ENCODE measurements around the gene HOXD12. TPM values are rescaled to one million over a fixed set of nuclear protein-coding genes. Genes with fewer than 3 reads are reported as not detected.

Gene HOXD12, protein sequence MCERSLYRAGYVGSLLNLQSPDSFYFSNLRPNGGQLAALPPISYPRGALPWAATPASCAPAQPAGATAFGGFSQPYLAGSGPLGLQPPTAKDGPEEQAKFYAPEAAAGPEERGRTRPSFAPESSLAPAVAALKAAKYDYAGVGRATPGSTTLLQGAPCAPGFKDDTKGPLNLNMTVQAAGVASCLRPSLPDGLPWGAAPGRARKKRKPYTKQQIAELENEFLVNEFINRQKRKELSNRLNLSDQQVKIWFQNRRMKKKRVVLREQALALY
- total RNA-seq (not detected), total RNA-seq (0 to 0.09 (median 0) reads per million in 172 experiments)
- not detected for polyA plus RNA-seq (2013, experiment 1 of 2)
- polyA plus RNA-seq (2013, experiment 2 of 2), result not detected

DNA sequence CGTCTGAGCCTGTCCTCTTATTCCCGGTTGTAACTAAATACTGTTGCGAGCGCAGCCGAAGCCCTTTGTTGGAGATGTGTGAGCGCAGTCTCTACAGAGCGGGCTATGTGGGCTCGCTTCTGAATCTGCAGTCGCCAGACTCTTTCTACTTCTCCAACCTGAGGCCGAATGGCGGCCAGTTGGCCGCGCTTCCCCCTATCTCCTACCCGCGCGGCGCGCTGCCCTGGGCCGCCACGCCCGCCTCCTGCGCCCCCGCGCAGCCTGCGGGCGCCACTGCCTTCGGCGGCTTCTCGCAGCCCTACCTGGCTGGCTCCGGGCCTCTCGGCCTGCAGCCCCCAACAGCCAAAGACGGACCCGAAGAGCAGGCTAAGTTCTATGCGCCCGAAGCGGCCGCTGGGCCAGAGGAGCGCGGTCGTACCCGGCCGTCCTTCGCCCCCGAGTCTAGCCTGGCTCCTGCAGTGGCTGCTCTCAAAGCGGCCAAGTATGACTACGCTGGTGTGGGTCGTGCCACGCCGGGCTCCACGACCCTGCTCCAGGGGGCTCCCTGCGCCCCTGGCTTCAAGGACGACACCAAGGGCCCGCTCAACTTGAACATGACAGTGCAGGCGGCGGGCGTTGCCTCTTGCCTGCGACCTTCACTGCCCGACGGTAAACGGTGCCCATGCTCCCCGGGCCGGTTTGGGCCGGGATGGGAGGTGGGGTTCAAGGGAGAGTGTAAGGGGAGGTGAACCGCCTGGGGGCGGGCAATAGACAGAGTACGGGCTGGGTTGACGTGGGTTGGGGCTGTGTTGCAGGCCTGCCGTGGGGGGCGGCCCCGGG, at the start of gene HOXD12:
TSS of gene HOXD12 (plus strand) at position 68 of the 819 bp plus-strand sequence. CDS start at position 75, 7 bp downstream.
- CTCF ChIA-PET, result no interaction called here

DNA sequence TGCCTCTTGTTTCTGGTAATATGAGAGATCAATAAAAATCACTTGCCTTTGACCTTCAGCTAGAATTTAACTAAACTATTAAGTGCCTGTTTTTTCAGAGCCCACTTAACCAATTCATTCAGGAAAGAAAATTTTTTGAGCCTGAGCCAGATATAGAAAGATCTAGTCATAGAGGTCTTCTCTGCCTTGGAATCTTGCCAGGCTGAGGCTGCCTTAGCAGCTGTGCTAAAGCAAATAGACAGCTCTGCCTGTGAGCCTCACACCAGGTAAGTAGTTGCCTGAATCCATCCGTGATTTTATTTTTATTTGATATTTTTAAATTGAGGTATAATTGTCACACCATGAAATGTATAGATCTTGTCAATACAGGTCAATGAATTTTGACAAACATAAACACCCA, 43.2 kb upstream of the HOXD12 start:
- intact Hi-C loops (cut with DNase I, micrococcal nuclease), result no loop called here
- peaks cover 73% of the 10 kb centered on the region for H3K27me3 Mint-ChIP-seq

More for the DNA sequence above, at the start of gene HOXD12:
- POLR2A ChIA-PET, result no interaction called here
- TF ChIP-seq, protein P1, sequence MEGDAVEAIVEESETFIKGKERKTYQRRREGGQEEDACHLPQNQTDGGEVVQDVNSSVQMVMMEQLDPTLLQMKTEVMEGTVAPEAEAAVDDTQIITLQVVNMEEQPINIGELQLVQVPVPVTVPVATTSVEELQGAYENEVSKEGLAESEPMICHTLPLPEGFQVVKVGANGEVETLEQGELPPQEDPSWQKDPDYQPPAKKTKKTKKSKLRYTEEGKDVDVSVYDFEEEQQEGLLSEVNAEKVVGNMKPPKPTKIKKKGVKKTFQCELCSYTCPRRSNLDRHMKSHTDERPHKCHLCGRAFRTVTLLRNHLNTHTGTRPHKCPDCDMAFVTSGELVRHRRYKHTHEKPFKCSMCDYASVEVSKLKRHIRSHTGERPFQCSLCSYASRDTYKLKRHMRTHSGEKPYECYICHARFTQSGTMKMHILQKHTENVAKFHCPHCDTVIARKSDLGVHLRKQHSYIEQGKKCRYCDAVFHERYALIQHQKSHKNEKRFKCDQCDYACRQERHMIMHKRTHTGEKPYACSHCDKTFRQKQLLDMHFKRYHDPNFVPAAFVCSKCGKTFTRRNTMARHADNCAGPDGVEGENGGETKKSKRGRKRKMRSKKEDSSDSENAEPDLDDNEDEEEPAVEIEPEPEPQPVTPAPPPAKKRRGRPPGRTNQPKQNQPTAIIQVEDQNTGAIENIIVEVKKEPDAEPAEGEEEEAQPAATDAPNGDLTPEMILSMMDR (IDR thresholded peaks at IDR 0.05), result no peak
- Histone ChIP-seq H3K36me3 (ENCODE audit: insufficient read depth, low read length) (no peaks in the 10 kb centered on the region), H3K4me1 (ENCODE audit: insufficient read depth, low read length) (peaks cover 39% of the 10 kb centered on the region), H3K27ac (ENCODE audit: low read depth in 1 of 2, low read length in 2 of 2) (no peak within 1 kb of the TSS), H3K4me3 (ENCODE audit: low read length) (no peak within 1 kb of the TSS), H3K27me3 (ENCODE audit: control insufficient read depth in 1 of 2, insufficient read depth in 2 of 2, low read length in 2 of 2) (peaks cover 97 to 99% of the 10 kb centered on the region in 2 experiments), H3K9me3 (ENCODE audit: control insufficient read depth in 1 of 2, insufficient read depth in 1 of 2, low read length in 2 of 2) (peaks cover 6 to 47% of the 10 kb centered on the region in 2 experiments)
- Mint-ChIP-seq H3K27me3 (peaks cover 96% of the 10 kb centered on the region), H3K27ac (no peak within 1 kb of the TSS), H3K9me3 (no peaks in the 10 kb centered on the region), H3K4me1 (ENCODE audit: low read depth) (peaks cover 39% of the 10 kb centered on the region), H3K36me3 (ENCODE audit: low read depth) (no peaks in the 10 kb centered on the region), H3K4me3 (peak within 1 kb of the TSS; percentile 20)
- DNase-seq, result peak in 2 of 14 experiments; percentile 1 to 30
- intact Hi-C loops (cut with DNase I, micrococcal nuclease), result loop anchor here (5.0 to 10.0 kb wide), 5 partner anchors 733 to 1405 kb away; no protein-coding TSS in a partner anchor
- no peak for ATAC-seq (ENCODE audit: poor library complexity)

DNA sequence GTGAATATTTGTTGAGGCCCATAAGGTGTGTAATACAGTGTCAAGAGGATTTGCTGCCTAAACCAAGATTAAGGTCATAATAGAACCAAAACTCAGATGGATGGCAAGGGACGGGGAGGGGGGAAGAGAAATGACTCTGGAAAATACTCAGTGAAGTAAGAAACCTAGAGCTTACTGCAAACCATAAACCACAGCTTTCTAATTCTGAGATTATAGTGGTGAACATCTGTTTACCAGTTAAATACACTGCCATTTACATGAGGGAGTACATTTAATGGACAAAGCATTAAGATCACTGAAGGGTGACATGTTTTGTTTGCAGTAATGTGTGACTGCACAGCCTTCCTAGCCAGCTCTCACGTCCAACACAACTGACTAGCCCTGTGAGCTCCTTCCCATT, 35.6 kb upstream of the HOXD12 start:
- H3K36me3 ChIP-seq (ENCODE audit: insufficient read depth, low read length), result no peaks in the 10 kb centered on the region
- peaks cover 0 to 29% of the 10 kb centered on the region in 2 experiments for H3K9me3 ChIP-seq (ENCODE audit: control insufficient read depth in 1 of 2, insufficient read depth in 1 of 2, low read length in 2 of 2)
- POLR2A ChIA-PET, result no interaction called here
- peaks cover 17% of the 10 kb centered on the region for H3K4me1 ChIP-seq (ENCODE audit: insufficient read depth, low read length)
- peaks cover 34 to 63% of the 10 kb centered on the region in 2 experiments for H3K27me3 ChIP-seq (ENCODE audit: control insufficient read depth in 1 of 2, insufficient read depth in 2 of 2, low read length in 2 of 2)
- DNase-seq (no peak), ATAC-seq (ENCODE audit: poor library complexity) (no peak)
- peaks cover 6% of the 10 kb centered on the region for H3K4me1 Mint-ChIP-seq (ENCODE audit: low read depth)
- no peaks in the 10 kb centered on the region for H3K9me3 Mint-ChIP-seq
- no peak overlapping the region for H3K27ac Mint-ChIP-seq
- H3K36me3 Mint-ChIP-seq (ENCODE audit: low read depth), result no peaks in the 10 kb centered on the region
- peaks cover 83% of the 10 kb centered on the region for H3K27me3 Mint-ChIP-seq
- TF ChIP-seq, protein P1 (IDR thresholded peaks at IDR 0.05), result no peak
- CTCF ChIA-PET, result no interaction called here
- H3K4me3 ChIP-seq (ENCODE audit: low read length), result no peak overlapping the region
- intact Hi-C loops (cut with DNase I, micrococcal nuclease), result no loop called here
- H3K27ac ChIP-seq (ENCODE audit: low read depth in 1 of 2, low read length in 2 of 2), result no peak overlapping the region
- no peak overlapping the region for H3K4me3 Mint-ChIP-seq

More for the DNA sequence above, 43.2 kb upstream of the HOXD12 start:
- H3K27me3 ChIP-seq (ENCODE audit: control insufficient read depth in 1 of 2, insufficient read depth in 2 of 2, low read length in 2 of 2), result peaks cover 9 to 37% of the 10 kb centered on the region in 2 experiments
- H3K4me3 ChIP-seq (ENCODE audit: low read length), result no peak overlapping the region
- H3K36me3 ChIP-seq (ENCODE audit: insufficient read depth, low read length), result no peaks in the 10 kb centered on the region
- no peak overlapping the region for H3K4me3 Mint-ChIP-seq
- no peaks in the 10 kb centered on the region for H3K4me1 Mint-ChIP-seq (ENCODE audit: low read depth)
- ChIA-PET POLR2A (no interaction called here), CTCF (no interaction called here)
- no peaks in the 10 kb centered on the region for H3K9me3 Mint-ChIP-seq
- H3K27ac ChIP-seq (ENCODE audit: low read depth in 1 of 2, low read length in 2 of 2), result no peak overlapping the region
- H3K4me1 ChIP-seq (ENCODE audit: insufficient read depth, low read length), result no peaks in the 10 kb centered on the region
- TF ChIP-seq, protein P1 (IDR thresholded peaks at IDR 0.05), result no peak
- no peak for DNase-seq
- H3K27ac Mint-ChIP-seq, result no peak overlapping the region
- H3K36me3 Mint-ChIP-seq (ENCODE audit: low read depth), result no peaks in the 10 kb centered on the region
- ATAC-seq (ENCODE audit: poor library complexity), result no peak
- H3K9me3 ChIP-seq (ENCODE audit: control insufficient read depth in 1 of 2, insufficient read depth in 1 of 2, low read length in 2 of 2), result no peaks in the 10 kb centered on the region

All from CD4-positive, alpha-beta T cell (primary cell).